NCI-H1930 (cell line): ENCODE measurements around the gene PLCE1.
"Not testable (repeated sequence)": the region's sequence is repeated elsewhere in the genome, so short reads cannot be mapped to it uniquely, and the experiment has no call there.

Experiments
- DNase-seq, 2 experiments: peaks; one replicate each; lab custom pipeline; 2025; lab: John Stamatoyannopoulos, UW

PLCE1 gene

GRCh38 chr10:93993782-93994437 is at the start of gene PLCE1:
PLCE1 (plus strand) TSS chr10:93993931; CDS start chr10:94031047, 37,116 bp downstream.
- DNase-seq, result peak; percentile 28 to 37

- no peak for DNase-seq
Measured at GRCh38 chr10:93945819-93946218, 47.9 kb upstream of the PLCE1 start.

DNA sequence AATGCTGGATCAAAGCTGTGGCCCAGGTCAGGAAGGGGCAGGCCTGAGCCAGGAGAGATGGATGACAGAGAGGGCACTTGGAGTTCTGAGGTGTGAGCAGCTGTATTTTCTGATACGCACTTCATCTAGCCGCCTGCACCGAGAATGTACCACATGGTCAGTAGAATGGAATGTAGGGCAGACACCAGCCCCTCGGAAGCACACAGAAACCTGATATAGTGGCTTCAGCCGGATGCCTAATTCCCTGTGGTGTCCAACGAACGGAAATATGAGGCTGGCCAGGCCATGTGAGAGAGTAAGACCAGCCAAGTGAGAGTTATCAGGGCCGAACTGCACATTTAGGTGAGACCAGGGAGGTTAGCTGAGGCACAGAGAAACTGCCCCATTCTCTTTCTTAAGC is 46.7 kb upstream of the PLCE1 start:
- no peak for DNase-seq

DNA sequence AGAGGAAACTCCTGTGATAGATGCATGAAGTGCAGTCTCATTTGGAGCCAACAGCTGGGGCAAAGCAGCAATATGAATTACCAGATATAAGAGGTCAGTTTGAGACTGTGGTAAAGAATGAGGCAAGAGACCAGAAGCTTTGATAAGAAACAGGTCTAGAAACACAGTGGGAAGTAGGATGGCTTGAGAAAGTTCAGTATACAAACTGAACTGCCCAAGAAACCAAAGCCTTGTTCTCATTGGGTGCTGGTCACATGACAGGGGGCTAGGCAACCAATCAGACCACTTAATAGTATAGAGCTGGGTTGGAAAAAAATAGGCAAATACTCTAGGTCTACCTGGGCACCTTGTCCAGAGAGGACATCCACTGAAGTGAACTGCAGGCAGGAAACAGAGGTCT is 46.2 kb upstream of the PLCE1 start:
- no peak for DNase-seq

DNA sequence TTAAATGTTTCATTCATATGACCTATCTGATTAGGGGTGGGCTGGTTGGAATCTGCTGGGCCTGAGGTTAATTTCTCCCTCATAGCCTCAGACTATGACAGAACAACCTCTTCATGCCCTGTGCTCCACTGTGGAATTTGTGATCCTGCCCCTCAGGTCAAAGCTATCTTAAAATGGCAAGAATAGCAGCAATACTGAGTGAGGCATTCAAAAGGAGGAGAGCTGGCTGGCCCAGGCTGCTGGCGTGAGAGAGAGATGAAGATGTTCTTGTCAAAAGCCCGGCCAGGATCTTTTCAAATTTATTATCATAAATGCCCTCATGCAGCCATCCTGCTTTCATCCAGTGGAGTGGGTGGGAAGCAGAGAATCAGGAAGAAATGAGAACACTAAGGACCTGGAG is 41.8 kb upstream of the PLCE1 start:
- no peak for DNase-seq

- DNase-seq, result no peak
Measured at GRCh38 chr10:93954299-93954698, 39.4 kb upstream of the PLCE1 start.

DNA sequence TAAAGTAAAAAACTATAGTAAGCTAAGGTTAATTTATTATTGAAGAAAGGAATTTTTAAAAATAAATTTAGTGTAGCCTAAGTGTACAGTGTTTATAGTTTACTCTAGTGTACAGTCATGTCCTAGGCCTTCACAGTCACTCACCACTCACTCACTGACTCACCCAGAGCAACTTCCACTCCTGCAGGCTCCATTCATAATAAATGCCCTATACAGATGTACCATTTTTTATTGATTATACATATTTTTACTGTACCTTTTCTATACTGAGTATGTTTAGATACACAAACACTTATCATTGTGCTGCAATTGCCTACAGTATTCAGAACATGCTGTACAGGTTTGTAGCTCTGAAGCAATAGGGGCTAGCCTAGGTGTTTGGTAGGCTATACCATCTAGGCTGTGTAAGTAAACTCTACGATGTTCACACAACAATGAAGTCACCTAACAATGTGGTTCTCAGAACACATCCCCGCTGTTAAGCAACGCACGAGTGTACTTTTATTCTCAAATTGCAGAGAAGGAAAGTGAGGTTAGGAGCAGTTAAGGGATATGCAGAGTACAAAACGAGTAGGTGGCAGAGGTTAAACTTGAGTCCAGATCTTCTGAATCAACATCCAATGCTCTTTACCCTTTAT is 38.9 kb upstream of the PLCE1 start:
- no peak for DNase-seq

GRCh38 chr10:93958834-93959233 is 34.9 kb upstream of the PLCE1 start:
- DNase-seq, result no peak

DNA sequence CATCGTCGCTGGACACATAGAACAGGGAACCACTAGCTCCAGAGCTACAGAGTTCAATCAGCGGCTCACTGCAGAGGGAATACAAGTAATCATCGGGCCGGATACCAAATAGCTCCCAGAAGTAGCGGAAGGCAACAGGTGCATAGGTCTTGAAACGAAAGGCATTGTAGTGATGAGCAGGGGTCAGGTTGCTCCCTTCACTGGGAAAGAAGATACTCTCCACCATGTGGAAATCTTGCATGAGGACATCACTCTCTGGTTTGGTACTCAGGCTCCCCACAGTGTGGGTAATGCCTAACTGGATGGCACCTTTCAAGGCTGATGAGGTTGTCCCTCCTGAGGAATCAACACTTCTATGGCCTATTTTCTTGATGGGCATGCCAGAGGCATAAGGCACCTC is 32.7 kb upstream of the PLCE1 start:
- DNase-seq, result not testable (repeated sequence)

- DNase-seq, result no peak
Measured at GRCh38 chr10:93962973-93963372, 30.8 kb upstream of the PLCE1 start.

DNA sequence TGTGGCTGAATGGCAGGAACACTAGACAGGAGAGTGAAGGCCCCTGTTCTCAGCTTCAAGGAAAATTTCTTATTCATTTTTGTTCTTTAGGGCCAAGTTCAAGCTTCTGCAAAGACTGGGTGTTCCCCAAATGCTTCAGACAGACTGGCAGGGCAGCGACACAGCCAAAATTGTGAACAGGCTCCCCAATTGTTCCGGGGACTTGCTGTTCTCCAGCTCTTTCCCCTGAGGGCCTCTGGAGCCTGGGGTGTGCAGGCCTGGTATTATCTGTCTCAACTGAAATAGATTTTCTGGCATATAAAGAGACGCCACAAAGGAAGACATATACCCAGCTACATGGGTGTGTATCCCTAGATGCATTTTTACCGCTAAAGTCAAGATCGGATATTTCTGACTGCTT is 30.3 kb upstream of the PLCE1 start:
- no peak for DNase-seq

- DNase-seq, result no peak
Measured at GRCh38 chr10:93965911-93966310, 27.8 kb upstream of the PLCE1 start.

- no peak for DNase-seq
Measured at GRCh38 chr10:93967756-93968155, 26.0 kb upstream of the PLCE1 start.

- DNase-seq, result no peak
Measured at GRCh38 chr10:93968540-93968945, 25.2 kb upstream of the PLCE1 start.

DNA sequence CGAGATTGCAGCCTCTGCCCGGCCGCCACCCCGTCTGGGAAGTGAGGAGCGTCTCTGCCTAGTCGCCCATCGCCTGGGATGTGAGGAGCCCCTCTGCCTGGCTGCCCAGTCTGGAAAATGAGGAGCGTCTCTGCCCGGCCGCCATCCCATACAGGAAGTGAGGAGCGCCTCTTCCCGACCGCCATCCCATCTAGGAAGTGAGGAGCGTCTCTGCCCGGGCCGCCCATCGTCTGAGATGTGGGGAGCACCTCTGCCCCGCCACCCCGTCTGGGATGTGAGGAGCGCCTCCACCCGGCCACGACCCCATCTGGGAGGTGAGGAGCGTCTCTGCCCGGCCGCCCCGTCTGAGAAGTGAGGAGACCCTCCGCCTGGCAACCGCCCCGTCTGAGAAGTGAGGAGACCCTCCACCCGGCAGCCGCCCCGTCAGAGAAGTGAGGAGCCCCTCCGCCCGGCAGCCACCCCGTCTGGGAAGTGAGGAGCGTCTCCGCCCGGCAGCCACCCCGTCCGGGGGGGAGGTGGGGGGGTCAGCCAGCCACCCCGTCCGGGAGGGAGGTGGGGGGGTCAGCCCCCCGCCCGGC is 23.2 kb upstream of the PLCE1 start:
- DNase-seq, result not testable (repeated sequence)

- DNase-seq, result no peak
Measured at GRCh38 chr10:93973748-93974445, 19.8 kb upstream of the PLCE1 start.

DNA sequence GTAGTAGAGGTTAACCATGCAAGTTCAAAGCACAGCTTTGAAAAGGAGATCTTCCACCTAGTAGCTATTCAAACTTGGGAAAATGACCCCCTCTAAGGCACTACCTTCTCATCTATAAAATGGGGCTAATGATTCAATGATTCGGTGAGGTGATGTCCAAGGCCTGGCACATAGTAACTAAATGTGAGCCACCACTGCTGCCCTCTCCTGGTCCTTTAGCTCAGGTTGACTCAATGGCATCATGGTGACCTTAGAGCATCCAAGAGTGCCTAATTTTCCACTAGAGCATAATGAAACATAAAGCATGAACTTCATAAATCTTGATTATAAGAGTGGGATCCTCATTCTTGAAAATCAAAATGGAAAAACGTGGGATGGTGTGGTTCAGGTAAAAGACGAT is 16.3 kb upstream of the PLCE1 start:
- no peak for DNase-seq

DNA sequence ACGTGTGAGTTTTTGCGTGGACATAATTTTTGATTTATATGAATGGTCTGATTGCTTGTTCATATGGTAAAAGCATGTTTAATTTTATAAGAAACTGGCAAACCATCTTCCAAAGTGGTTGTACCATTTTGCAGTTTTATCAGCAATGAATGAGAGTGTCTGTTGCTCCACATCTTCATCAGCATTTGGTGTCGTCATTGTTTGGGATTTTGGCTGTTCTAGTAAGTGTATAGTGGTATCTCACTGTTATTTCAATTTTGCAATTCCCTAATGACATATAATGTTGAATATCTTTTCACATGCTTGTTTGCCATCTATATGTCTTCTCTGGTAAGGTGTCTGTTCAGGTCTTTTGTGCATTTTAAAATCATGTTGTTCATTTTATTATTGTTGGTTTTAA is 13.2 kb upstream of the PLCE1 start:
- DNase-seq, result no peak

GRCh38 chr10:93991114-93991513 is 2.6 kb upstream of the PLCE1 start:
- no peak for DNase-seq

- DNase-seq, result no peak
Measured at GRCh38 chr10:93991596-93992284, 2.0 kb upstream of the PLCE1 start.

GRCh38 chr10:93992400-93993030 is 1.2 kb upstream of the PLCE1 start:
- DNase-seq, result no peak

DNA sequence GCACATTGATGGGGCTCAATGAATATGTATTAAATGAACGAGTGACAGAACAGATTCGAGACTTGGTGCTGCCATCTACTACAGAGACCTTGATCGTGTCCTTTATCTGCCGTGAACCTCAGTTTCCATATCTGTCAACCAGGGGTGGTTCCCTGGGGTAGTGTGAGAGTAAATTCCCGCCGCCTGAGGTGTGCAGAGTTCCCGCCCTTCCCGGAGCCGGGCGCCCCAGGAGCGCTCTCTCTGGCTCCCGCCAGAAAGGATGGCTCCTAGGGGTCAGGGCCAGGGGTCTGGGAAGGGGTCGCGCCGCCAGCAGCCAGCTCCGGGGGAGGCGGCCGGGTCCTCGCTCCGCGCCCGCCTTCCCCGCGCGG is 333 bp upstream of the PLCE1 start:
- DNase-seq, result no peak
